ENCODE results near the gene ARFIP1.
"Not testable (repeated sequence)": the region's sequence is repeated elsewhere in the genome, so short reads cannot be mapped to it uniquely, and the experiment has no call there.

Gene ARFIP1

DNA sequence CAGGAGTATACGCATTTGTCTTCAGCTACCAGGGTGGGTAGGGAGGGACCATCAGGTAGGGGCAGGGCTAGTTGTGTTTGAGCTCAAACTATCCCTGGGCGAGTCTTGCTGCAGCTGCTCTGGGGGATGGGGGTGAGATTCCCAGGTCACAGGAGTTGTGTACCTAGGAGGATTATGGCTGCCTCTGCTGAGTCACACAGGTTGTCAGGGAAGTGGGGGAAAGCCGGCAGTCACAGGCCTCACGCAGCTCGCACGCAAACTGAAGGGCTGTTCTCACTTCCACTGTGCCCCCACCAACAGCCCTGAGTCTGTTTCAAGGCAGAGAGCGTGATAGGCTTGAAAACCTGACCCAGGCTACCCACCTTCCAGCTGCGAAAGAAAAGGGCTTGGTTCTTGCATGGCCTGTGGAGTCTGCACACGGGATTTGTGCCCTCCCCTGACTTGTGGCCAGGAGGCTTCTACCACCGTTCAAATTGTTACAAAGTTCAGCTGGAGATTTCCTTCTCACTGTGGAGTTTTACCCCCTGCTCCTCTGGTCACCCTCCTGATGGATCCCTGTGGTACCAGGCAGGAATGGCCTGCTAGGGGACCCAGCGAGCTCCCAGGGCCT lies 63.8 kb downstream of the ARFIP1 start:
- Histone ChIP-seq H3K27ac (ENCODE audit: low read length) (no peak overlapping the region), H3K4me3 (ENCODE audit: low read length in 2 of 2) (no peak overlapping the region), H3K4me1 (ENCODE audit: control insufficient read depth, insufficient read depth, low read length) (no peaks in the 10 kb centered on the region), H3K9ac (ENCODE audit: low read length in 2 of 2) (no peak overlapping the region), H3K27me3 (ENCODE audit: control insufficient read depth in 1 of 2, insufficient read depth in 2 of 2, low read length in 2 of 2) (no peaks in the 10 kb centered on the region), H3K36me3 (ENCODE audit: control insufficient read depth in 2 of 2, insufficient read depth in 2 of 2, low read length in 2 of 2) (no peaks in the 10 kb centered on the region), H3K9me3 (ENCODE audit: control insufficient read depth in 2 of 2, low read length in 2 of 2) (no peaks in the 10 kb centered on the region)

DNA sequence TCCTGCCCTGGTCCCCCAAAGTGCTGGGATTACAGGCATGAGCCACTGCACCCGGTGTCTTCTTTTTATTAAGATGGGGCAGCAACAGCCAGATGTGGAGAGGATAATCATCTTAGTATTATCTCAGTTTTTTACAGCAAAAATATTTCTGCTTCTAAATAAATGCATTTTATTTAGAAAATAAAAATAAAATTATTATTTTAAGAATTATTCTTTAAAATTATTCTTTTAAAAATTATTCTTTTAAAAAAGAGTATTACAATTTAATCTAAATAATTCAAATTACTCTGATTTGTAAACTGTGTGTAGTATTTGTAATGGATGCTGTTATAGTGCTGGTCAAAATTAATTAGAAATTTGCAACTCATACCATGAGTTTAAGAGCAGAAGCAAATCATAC lies 67.6 kb downstream of the ARFIP1 start:
- H3K9ac ChIP-seq (ENCODE audit: low read length in 2 of 2), result no peak overlapping the region
- H3K4me3 ChIP-seq (ENCODE audit: low read length in 2 of 2), result no peak overlapping the region
- H3K36me3 ChIP-seq (ENCODE audit: control insufficient read depth in 2 of 2, insufficient read depth in 2 of 2, low read length in 2 of 2), result no peaks in the 10 kb centered on the region
- no peaks in the 10 kb centered on the region for H3K9me3 ChIP-seq (ENCODE audit: control insufficient read depth in 2 of 2, low read length in 2 of 2)
- no peak overlapping the region for H3K27ac ChIP-seq (ENCODE audit: low read length)
- H3K27me3 ChIP-seq (ENCODE audit: control insufficient read depth in 1 of 2, insufficient read depth in 2 of 2, low read length in 2 of 2), result no peaks in the 10 kb centered on the region
- no peaks in the 10 kb centered on the region for H3K4me1 ChIP-seq (ENCODE audit: control insufficient read depth, insufficient read depth, low read length)

DNA sequence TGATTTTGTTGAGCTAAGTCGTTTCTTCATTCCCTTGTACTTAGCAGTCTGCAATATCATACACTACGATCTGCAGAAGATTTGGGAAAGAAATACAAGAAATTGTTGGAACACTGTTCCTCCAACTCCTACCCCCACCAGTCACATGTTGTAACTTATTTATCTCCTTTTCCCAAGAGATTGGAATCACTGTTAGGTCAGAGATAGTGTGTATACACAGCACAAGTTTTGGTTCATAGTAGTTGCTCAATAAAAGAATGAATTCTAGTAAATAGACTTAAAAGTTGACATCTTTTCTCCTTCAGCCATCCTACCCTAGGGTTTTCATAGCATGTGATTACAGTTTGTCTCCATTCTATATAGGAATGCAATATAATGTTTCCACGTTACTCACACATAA lies 68.8 kb downstream of the ARFIP1 start:
- H3K27me3 ChIP-seq (ENCODE audit: control insufficient read depth in 1 of 2, insufficient read depth in 2 of 2, low read length in 2 of 2), result no peaks in the 10 kb centered on the region
- H3K9me3 ChIP-seq (ENCODE audit: control insufficient read depth in 2 of 2, low read length in 2 of 2), result peaks cover 0 to 4% of the 10 kb centered on the region in 2 donors
- H3K36me3 ChIP-seq (ENCODE audit: control insufficient read depth in 2 of 2, insufficient read depth in 2 of 2, low read length in 2 of 2), result no peaks in the 10 kb centered on the region
- H3K27ac ChIP-seq (ENCODE audit: low read length), result no peak overlapping the region
- H3K4me1 ChIP-seq (ENCODE audit: control insufficient read depth, insufficient read depth, low read length), result no peaks in the 10 kb centered on the region
- H3K9ac ChIP-seq (ENCODE audit: low read length in 2 of 2), result no peak overlapping the region
- no peak overlapping the region for H3K4me3 ChIP-seq (ENCODE audit: low read length in 2 of 2)

DNA sequence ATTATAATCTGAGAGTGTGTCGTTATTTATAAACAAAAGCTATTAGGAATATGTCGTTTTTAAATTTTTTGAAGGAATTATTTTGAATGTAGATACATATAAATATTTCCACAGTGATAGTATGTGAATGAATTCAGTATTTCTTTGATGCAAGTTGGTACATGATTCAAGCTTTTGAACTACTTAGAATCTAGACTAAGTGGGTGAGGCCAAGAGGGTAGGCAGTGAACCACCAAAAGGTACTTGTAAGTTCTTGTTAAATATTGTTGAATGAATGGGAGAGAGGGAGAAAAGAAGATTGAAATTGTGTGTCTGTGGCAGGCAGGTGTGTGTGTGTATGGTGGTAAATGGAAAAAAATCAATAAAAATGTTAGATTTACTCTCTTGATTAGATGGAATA lies 69.6 kb downstream of the ARFIP1 start:
- Histone ChIP-seq H3K9ac (ENCODE audit: low read length in 2 of 2) (no peak overlapping the region), H3K27me3 (ENCODE audit: control insufficient read depth in 1 of 2, insufficient read depth in 2 of 2, low read length in 2 of 2) (no peaks in the 10 kb centered on the region), H3K27ac (ENCODE audit: low read length) (no peak overlapping the region), H3K36me3 (ENCODE audit: control insufficient read depth in 2 of 2, insufficient read depth in 2 of 2, low read length in 2 of 2) (no peaks in the 10 kb centered on the region), H3K9me3 (ENCODE audit: control insufficient read depth in 2 of 2, low read length in 2 of 2) (peaks cover 0 to 8% of the 10 kb centered on the region in 2 donors), H3K4me3 (ENCODE audit: low read length in 2 of 2) (no peak overlapping the region), H3K4me1 (ENCODE audit: control insufficient read depth, insufficient read depth, low read length) (no peaks in the 10 kb centered on the region)

DNA sequence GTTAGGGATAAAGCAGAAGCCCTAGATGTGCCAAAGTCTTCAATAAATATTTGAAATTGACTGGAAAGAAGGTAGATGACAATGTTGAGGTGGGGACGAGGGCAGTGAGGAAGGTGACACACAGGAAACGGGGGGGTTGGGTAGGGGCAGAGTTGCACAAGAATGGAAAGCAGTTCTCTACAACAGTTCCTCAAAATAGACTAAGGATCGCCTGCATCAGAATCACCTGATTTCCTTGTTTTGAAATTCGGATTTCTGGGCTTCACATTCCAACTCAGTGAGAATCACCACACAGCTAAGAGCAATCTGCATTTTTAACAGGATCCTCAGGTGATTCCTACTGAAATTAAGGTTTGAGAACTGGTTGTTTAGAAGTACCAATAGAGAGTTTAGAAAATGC lies 70.6 kb downstream of the ARFIP1 start:
- Histone ChIP-seq H3K27ac (ENCODE audit: low read length) (no peak overlapping the region), H3K36me3 (ENCODE audit: control insufficient read depth in 2 of 2, insufficient read depth in 2 of 2, low read length in 2 of 2) (no peaks in the 10 kb centered on the region), H3K27me3 (ENCODE audit: control insufficient read depth in 1 of 2, insufficient read depth in 2 of 2, low read length in 2 of 2) (no peaks in the 10 kb centered on the region), H3K9me3 (ENCODE audit: control insufficient read depth in 2 of 2, low read length in 2 of 2) (peaks cover 0 to 13% of the 10 kb centered on the region in 2 donors), H3K9ac (ENCODE audit: low read length in 2 of 2) (no peak overlapping the region), H3K4me3 (ENCODE audit: low read length in 2 of 2) (no peak overlapping the region), H3K4me1 (ENCODE audit: control insufficient read depth, insufficient read depth, low read length) (no peaks in the 10 kb centered on the region)

DNA sequence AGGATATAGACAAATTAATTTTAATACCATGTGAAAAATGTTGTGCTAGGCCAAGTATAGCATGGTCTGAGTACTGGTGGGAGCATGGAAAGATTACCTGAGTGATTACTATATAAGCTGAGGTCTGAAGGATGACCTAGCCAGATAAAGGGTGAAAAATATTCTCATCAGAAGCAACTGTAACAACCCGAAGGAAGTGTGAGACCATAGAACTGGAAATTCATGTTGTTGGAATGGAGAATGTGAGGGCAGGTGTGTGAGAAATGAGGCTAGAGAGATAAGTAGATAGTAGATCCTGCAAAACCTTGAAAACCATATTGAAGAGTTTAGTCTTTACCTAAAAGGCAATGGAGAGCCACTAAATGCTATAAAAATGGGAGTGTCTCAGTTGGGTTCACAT lies 71.5 kb downstream of the ARFIP1 start:
- H3K4me3 ChIP-seq (ENCODE audit: low read length in 2 of 2), result no peak overlapping the region
- no peak overlapping the region for H3K9ac ChIP-seq (ENCODE audit: low read length in 2 of 2)
- H3K36me3 ChIP-seq (ENCODE audit: control insufficient read depth in 2 of 2, insufficient read depth in 2 of 2, low read length in 2 of 2), result no peaks in the 10 kb centered on the region
- peaks cover 0 to 13% of the 10 kb centered on the region in 2 donors for H3K9me3 ChIP-seq (ENCODE audit: control insufficient read depth in 2 of 2, low read length in 2 of 2)
- no peak overlapping the region for H3K27ac ChIP-seq (ENCODE audit: low read length)
- H3K27me3 ChIP-seq (ENCODE audit: control insufficient read depth in 1 of 2, insufficient read depth in 2 of 2, low read length in 2 of 2), result no peaks in the 10 kb centered on the region
- H3K4me1 ChIP-seq (ENCODE audit: control insufficient read depth, insufficient read depth, low read length), result no peaks in the 10 kb centered on the region

DNA sequence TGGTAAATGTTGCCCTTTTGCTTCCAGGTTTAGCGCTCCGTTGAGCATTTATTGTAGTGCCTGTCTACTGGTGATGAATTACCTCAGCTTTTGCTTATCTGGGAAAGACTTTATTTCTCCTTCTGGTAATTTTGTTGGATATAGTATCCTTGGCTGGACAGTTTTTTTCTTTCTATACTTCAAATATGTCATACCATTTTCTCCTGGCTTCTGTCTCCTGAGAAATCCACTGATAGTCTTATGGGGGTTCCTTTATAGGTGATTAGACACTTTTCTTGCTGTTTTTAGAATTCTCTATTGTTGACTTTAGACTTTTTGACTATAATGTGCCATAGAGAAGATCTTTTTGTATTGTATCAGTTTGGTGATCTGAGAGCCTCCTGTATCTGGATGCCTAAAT lies 73.5 kb downstream of the ARFIP1 start:
- no peak overlapping the region for H3K9ac ChIP-seq (ENCODE audit: low read length in 2 of 2)
- H3K27ac ChIP-seq (ENCODE audit: low read length), result no peak overlapping the region
- H3K4me1 ChIP-seq (ENCODE audit: control insufficient read depth, insufficient read depth, low read length), result no peaks in the 10 kb centered on the region
- H3K27me3 ChIP-seq (ENCODE audit: control insufficient read depth in 1 of 2, insufficient read depth in 2 of 2, low read length in 2 of 2), result no peaks in the 10 kb centered on the region
- peaks cover 0 to 13% of the 10 kb centered on the region in 2 donors for H3K9me3 ChIP-seq (ENCODE audit: control insufficient read depth in 2 of 2, low read length in 2 of 2)
- no peak overlapping the region for H3K4me3 ChIP-seq (ENCODE audit: low read length in 2 of 2)
- H3K36me3 ChIP-seq (ENCODE audit: control insufficient read depth in 2 of 2, insufficient read depth in 2 of 2, low read length in 2 of 2), result no peaks in the 10 kb centered on the region

DNA sequence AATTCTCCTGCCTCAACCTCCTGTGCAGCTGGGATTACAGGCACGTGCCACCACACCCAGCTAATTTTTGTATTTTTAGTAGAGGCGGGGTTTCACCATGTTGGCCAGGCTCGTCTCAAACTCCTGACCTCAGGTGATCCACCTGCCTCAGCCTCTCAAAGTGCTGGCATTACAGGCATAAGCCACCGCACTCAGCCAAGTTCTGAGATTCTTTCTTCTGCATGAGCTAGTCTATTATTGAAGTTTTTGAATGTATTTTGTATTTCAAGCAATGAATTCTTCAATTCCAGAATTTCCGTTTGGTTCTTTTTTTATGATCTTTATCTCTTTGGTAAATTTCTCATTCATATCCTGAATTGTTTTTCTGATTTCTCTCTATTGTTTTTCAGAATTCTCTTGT lies 74.3 kb downstream of the ARFIP1 start:
- H3K27ac ChIP-seq (ENCODE audit: low read length); H3K4me1 ChIP-seq (ENCODE audit: control insufficient read depth, insufficient read depth, low read length); H3K9ac ChIP-seq (ENCODE audit: low read length in 2 of 2); H3K36me3 ChIP-seq (ENCODE audit: control insufficient read depth in 2 of 2, insufficient read depth in 2 of 2, low read length in 2 of 2); H3K4me3 ChIP-seq (ENCODE audit: low read length in 2 of 2); H3K27me3 ChIP-seq (ENCODE audit: control insufficient read depth in 1 of 2, insufficient read depth in 2 of 2, low read length in 2 of 2): not testable (repeated sequence)
- peaks cover 0 to 13% of the 10 kb centered on the region in 2 donors for H3K9me3 ChIP-seq (ENCODE audit: control insufficient read depth in 2 of 2, low read length in 2 of 2)

DNA sequence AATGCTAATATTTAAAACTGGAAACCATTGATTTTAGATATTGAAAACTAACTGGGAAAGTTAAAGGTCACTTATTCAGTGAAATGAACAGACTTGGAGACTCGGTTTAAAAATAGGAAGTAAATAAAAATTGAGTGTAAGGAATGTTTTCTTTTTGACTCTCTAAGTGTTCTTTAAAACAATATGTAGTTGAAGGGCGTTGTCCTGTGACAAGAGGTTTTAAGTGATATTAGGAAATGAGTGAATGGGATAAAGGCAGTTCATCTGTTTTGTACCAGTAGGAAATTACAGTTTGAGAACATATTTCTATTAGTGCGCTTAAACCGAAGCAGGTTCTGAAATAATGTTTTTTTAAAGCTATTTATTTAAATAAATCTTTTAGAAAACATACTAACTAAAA lies 77.2 kb downstream of the ARFIP1 start:
- Histone ChIP-seq H3K27ac (ENCODE audit: low read length) (no peak overlapping the region), H3K4me1 (ENCODE audit: control insufficient read depth, insufficient read depth, low read length) (no peaks in the 10 kb centered on the region), H3K27me3 (ENCODE audit: control insufficient read depth in 1 of 2, insufficient read depth in 2 of 2, low read length in 2 of 2) (no peaks in the 10 kb centered on the region), H3K4me3 (ENCODE audit: low read length in 2 of 2) (no peak overlapping the region), H3K36me3 (ENCODE audit: control insufficient read depth in 2 of 2, insufficient read depth in 2 of 2, low read length in 2 of 2) (no peaks in the 10 kb centered on the region), H3K9me3 (ENCODE audit: control insufficient read depth in 2 of 2, low read length in 2 of 2) (peaks cover 0 to 13% of the 10 kb centered on the region in 2 donors), H3K9ac (ENCODE audit: low read length in 2 of 2) (no peak overlapping the region)

DNA sequence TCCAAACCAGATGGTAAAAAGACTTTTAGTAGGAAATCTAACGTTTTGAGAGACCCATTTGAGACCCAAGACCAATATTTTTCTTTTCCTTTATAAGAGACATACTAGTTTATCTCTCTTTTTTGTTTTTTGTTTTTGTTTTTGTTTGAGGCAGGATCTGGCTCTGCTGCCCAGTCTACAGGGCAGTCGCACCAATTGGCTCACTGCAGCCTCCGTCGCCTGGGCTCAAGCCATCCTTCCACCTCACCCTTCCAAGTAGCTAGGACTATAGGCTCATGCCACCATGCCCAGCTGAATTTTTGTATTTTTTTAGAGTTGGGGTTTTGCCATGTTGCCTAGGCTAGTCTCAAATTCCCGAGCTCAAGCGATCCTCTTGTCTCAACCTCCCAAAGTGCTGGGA lies 79.2 kb downstream of the ARFIP1 start:
- no peak overlapping the region for H3K9ac ChIP-seq (ENCODE audit: low read length in 2 of 2)
- H3K4me3 ChIP-seq (ENCODE audit: low read length in 2 of 2), result no peak overlapping the region
- peaks cover 0 to 6% of the 10 kb centered on the region in 2 donors for H3K9me3 ChIP-seq (ENCODE audit: control insufficient read depth in 2 of 2, low read length in 2 of 2)
- no peaks in the 10 kb centered on the region for H3K36me3 ChIP-seq (ENCODE audit: control insufficient read depth in 2 of 2, insufficient read depth in 2 of 2, low read length in 2 of 2)
- no peak overlapping the region for H3K27ac ChIP-seq (ENCODE audit: low read length)
- H3K4me1 ChIP-seq (ENCODE audit: control insufficient read depth, insufficient read depth, low read length), result no peaks in the 10 kb centered on the region
- H3K27me3 ChIP-seq (ENCODE audit: control insufficient read depth in 1 of 2, insufficient read depth in 2 of 2, low read length in 2 of 2), result no peaks in the 10 kb centered on the region

DNA sequence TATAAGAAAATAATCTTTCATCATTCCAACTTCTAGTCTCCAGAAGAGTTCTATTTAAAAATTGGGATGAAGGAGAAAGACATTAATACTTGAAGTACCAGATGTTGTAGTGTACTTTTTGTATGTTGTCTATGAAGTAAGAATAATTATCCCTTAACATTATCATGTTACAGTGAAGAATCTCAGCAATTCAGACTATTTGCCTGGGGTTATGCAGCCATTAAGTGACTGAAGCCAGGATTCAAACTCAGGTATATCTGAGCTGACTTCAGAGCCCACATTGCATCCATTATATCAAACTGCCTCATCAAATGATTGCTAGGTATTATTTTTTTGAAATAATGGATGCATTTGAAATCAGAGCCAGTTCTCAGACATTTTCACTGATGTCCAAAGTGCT lies 80.3 kb downstream of the ARFIP1 start:
- no peak overlapping the region for H3K4me3 ChIP-seq (ENCODE audit: low read length in 2 of 2)
- H3K9me3 ChIP-seq (ENCODE audit: control insufficient read depth in 2 of 2, low read length in 2 of 2), result no peaks in the 10 kb centered on the region
- peaks cover 0 to 7% of the 10 kb centered on the region in 2 donors for H3K36me3 ChIP-seq (ENCODE audit: control insufficient read depth in 2 of 2, insufficient read depth in 2 of 2, low read length in 2 of 2)
- H3K4me1 ChIP-seq (ENCODE audit: control insufficient read depth, insufficient read depth, low read length), result no peaks in the 10 kb centered on the region
- no peaks in the 10 kb centered on the region for H3K27me3 ChIP-seq (ENCODE audit: control insufficient read depth in 1 of 2, insufficient read depth in 2 of 2, low read length in 2 of 2)
- H3K27ac ChIP-seq (ENCODE audit: low read length), result no peak overlapping the region
- H3K9ac ChIP-seq (ENCODE audit: low read length in 2 of 2), result no peak overlapping the region
